Mucosa of stomach (tissue), 1 donor: Measurements from ENCODE around the gene FOXN1.

Experiments
- H3K27me3 ChIP-seq: one replicate; pipeline ENCODE4 v1.7.0; 2013; ENCODE audit warnings: mild to moderate bottlenecking, low read length; ENCODE audit not compliant: control insufficient read depth, insufficient read depth
- H3K36me3 ChIP-seq: one replicate; pipeline ENCODE4 v1.7.0; 2013; ENCODE audit warnings: low read length; ENCODE audit not compliant: control insufficient read depth, insufficient read depth
- H3K4me1 ChIP-seq: one replicate; pipeline ENCODE4 v1.7.0; 2013; ENCODE audit warnings: mild to moderate bottlenecking, low read length; ENCODE audit not compliant: control insufficient read depth, insufficient read depth
- H3K4me3 ChIP-seq: one replicate; pipeline ENCODE4 v1.7.0; 2013; ENCODE audit warnings: low read length
- H3K9ac ChIP-seq: one replicate; pipeline ENCODE4 v1.7.0; 2013; ENCODE audit warnings: mild to moderate bottlenecking, low read length, moderate library complexity
- H3K9me3 ChIP-seq: one replicate; pipeline ENCODE4 v1.7.0; 2013; ENCODE audit warnings: mild to moderate bottlenecking, low read length, moderate library complexity; ENCODE audit not compliant: control insufficient read depth
- donor health status: Pancreatic carcinoma.

Gene FOXN1

GRCh38 chr17:28471531-28472342 is 34.4 kb upstream of the FOXN1 start:
- no peaks in the 10 kb centered on the region for H3K36me3 ChIP-seq
- no peaks in the 10 kb centered on the region for H3K9me3 ChIP-seq
- H3K27me3 ChIP-seq, result no peaks in the 10 kb centered on the region
- no peak overlapping the region for H3K4me3 ChIP-seq
- peaks cover 59% of the 10 kb centered on the region for H3K4me1 ChIP-seq
- H3K9ac ChIP-seq, result no peak overlapping the region

GRCh38 chr17:28472871-28473497 is 33.2 kb upstream of the FOXN1 start:
- Histone ChIP-seq H3K4me1 (peaks cover 55% of the 10 kb centered on the region), H3K27me3 (no peaks in the 10 kb centered on the region), H3K9ac (no peak overlapping the region), H3K4me3 (no peak overlapping the region), H3K36me3 (no peaks in the 10 kb centered on the region), H3K9me3 (no peaks in the 10 kb centered on the region)

- no peak within 1 kb of the TSS for H3K9ac ChIP-seq
These were observed 32.6 kb upstream of the FOXN1 start, which contains the start of gene SLC13A2 for GRCh38 chr17:28473542-28473941. Gene SLC13A2 (plus strand): TSS chr17:28473644. CDS start chr17:28473713, 69 bp downstream.

GRCh38 chr17:28474111-28474531 is 32.0 kb upstream of the FOXN1 start:
- Histone ChIP-seq H3K36me3 (no peaks in the 10 kb centered on the region), H3K27me3 (no peaks in the 10 kb centered on the region), H3K4me3 (no peak overlapping the region), H3K9ac (no peak overlapping the region), H3K9me3 (no peaks in the 10 kb centered on the region), H3K4me1 (peaks cover 56% of the 10 kb centered on the region)

More at GRCh38 chr17:28473542-28473941, 32.6 kb upstream of the FOXN1 start, which contains the start of gene SLC13A2:
- Histone ChIP-seq H3K9me3 (no peaks in the 10 kb centered on the region), H3K36me3 (no peaks in the 10 kb centered on the region), H3K4me3 (no peak within 1 kb of the TSS), H3K27me3 (no peaks in the 10 kb centered on the region), H3K4me1 (peaks cover 55% of the 10 kb centered on the region)

- H3K27me3 ChIP-seq, result no peaks in the 10 kb centered on the region
- H3K9me3 ChIP-seq, result no peaks in the 10 kb centered on the region
- H3K36me3 ChIP-seq, result no peaks in the 10 kb centered on the region
- H3K4me3 ChIP-seq, result no peak overlapping the region
- no peak overlapping the region for H3K9ac ChIP-seq
- H3K4me1 ChIP-seq, result peaks cover 58% of the 10 kb centered on the region
These were observed 30.8 kb upstream of the FOXN1 start for GRCh38 chr17:28475151-28475900.

GRCh38 chr17:28476076-28476865 is 29.9 kb upstream of the FOXN1 start:
- Histone ChIP-seq H3K4me3 (no peak overlapping the region), H3K9ac (no peak overlapping the region), H3K36me3 (no peaks in the 10 kb centered on the region), H3K27me3 (no peaks in the 10 kb centered on the region), H3K9me3 (no peaks in the 10 kb centered on the region), H3K4me1 (peaks cover 58% of the 10 kb centered on the region)

GRCh38 chr17:28477928-28478327 is 28.2 kb upstream of the FOXN1 start:
- H3K9me3 ChIP-seq, result no peaks in the 10 kb centered on the region
- H3K9ac ChIP-seq, result no peak overlapping the region
- H3K4me3 ChIP-seq, result no peak overlapping the region
- no peaks in the 10 kb centered on the region for H3K27me3 ChIP-seq
- H3K4me1 ChIP-seq, result peaks cover 59% of the 10 kb centered on the region
- no peaks in the 10 kb centered on the region for H3K36me3 ChIP-seq

- H3K4me1 ChIP-seq, result peaks cover 61% of the 10 kb centered on the region
- no peak overlapping the region for H3K4me3 ChIP-seq
- no peak overlapping the region for H3K9ac ChIP-seq
- no peaks in the 10 kb centered on the region for H3K9me3 ChIP-seq
- no peaks in the 10 kb centered on the region for H3K36me3 ChIP-seq
- H3K27me3 ChIP-seq, result no peaks in the 10 kb centered on the region
These were observed 27.2 kb upstream of the FOXN1 start for GRCh38 chr17:28478712-28479615.

GRCh38 chr17:28480278-28480677 is 25.9 kb upstream of the FOXN1 start:
- H3K9ac ChIP-seq, result no peak overlapping the region
- no peaks in the 10 kb centered on the region for H3K9me3 ChIP-seq
- H3K4me3 ChIP-seq, result no peak overlapping the region
- peaks cover 55% of the 10 kb centered on the region for H3K4me1 ChIP-seq
- no peaks in the 10 kb centered on the region for H3K36me3 ChIP-seq
- no peaks in the 10 kb centered on the region for H3K27me3 ChIP-seq

- Histone ChIP-seq H3K4me1 (peaks cover 48% of the 10 kb centered on the region), H3K27me3 (no peaks in the 10 kb centered on the region), H3K9ac (no peak overlapping the region), H3K9me3 (no peaks in the 10 kb centered on the region), H3K4me3 (no peak overlapping the region), H3K36me3 (no peaks in the 10 kb centered on the region)
These were observed 25.2 kb upstream of the FOXN1 start for GRCh38 chr17:28480799-28481571.
